ENCODE data around the gene NME1.

- TF ChIP-seq MAX (IDR thresholded peaks at IDR 0.05), result no peak
- TF ChIP-seq EP300 (IDR thresholded peaks at IDR 0.05; ENCODE audit: borderline replicate concordance), result no peak
- TF ChIP-seq TAF1 (IDR thresholded peaks at IDR 0.05; ENCODE audit: low read depth), result no peak
- peak; percentile 20; the same call in 1 of the 2 replicates for TF ChIP-seq REST (IDR thresholded peaks at IDR 0.05; ENCODE audit: low read depth)
- TF ChIP-seq CREB1 (IDR thresholded peaks at IDR 0.05; ENCODE audit: low read depth), result no peak
- no peak for TF ChIP-seq RAD21 (IDR thresholded peaks at IDR 0.05; ENCODE audit: low read depth)
- TF ChIP-seq FOXM1 (IDR thresholded peaks at IDR 0.05; ENCODE audit: borderline replicate concordance, low read depth), result no peak
- no peak for TF ChIP-seq YY1 (IDR thresholded peaks at IDR 0.05; ENCODE audit: low read depth)
- no peak for TF ChIP-seq NFIC (IDR thresholded peaks at IDR 0.05)
- TF ChIP-seq CEBPB (IDR thresholded peaks at IDR 0.05), result no peak
- TF ChIP-seq TCF12 (IDR thresholded peaks at IDR 0.05; ENCODE audit: low read depth), result no peak
- TF ChIP-seq TEAD4 (IDR thresholded peaks at IDR 0.05), result no peak
- no peak for TF ChIP-seq EGR1 (IDR thresholded peaks at IDR 0.05)
Measured at GRCh38 chr17:51197754-51198153, 44.4 kb downstream of the NME1 start.
